Glomerular endothelial cell (primary cell): ENCODE measurements around the gene PPARA. TPM values are rescaled to one million over a fixed set of nuclear protein-coding genes. Genes with fewer than 3 reads are reported as not detected.

Experiments
- DNase-seq: peaks from one replicate; pipeline ENCODE4 v3.0.0-alpha.2; 2011; ENCODE audit warnings: low read depth, low spot score; ENCODE audit errors: extremely low read depth
- total RNA-seq: library from RNA; depleted of rRNA; stranded (reverse); fragments of >200 nt; gene quantifications from 2 replicates; pipeline ENCODE4 v1.2.3, GENCODE V29; 2015

PPARA gene
- total RNA-seq, 1 donor from 2014 or later, result 7.0 TPM

DNA sequence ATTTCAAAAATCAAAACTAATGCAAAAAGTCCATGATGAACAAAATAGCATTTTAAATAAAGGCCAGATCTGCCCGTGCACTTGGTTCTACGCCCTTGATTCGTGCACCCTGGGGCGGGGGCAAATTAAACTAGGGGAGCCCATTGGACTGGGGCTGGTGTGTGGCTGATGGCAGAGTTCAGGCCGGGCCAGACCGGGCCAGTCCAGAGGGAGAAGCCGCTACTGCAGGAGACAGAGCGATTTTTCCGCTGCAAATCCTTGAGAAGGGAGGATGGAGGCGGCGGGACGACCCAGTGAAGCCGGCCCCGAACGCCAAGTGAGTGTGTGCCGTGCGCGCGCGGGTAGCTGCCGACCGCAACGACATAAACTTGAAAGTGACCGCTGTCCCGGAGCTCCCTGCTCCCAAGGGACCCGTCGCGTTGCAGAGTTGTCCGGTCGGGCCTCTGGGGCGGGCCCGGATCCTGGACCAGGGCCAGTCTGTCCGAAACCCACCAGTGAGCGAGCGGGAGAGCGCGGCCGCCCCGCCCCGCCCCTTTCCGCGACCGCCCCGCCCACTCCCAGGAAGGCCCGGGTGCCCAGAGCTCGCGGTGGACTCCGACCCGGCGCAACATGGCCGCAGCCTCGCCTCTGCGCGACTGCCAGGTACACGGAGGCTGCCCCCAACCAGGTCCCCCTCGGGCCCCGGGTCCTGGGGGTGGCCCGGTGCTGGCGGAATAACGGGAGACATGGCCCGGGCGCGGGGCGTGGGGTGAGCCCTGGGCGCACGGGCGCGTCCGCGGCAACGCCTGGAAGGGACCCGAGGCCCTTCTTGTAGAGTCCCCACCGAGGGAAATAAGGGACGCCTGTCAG is 117.3 kb downstream of the PPARA start, which contains the start of gene TTC38:
Gene TTC38 (plus strand): TSS at position 578 of the 849 bp plus-strand sequence. CDS start 32 bp downstream, at position 610.
- DNase-seq, result no peak

DNA sequence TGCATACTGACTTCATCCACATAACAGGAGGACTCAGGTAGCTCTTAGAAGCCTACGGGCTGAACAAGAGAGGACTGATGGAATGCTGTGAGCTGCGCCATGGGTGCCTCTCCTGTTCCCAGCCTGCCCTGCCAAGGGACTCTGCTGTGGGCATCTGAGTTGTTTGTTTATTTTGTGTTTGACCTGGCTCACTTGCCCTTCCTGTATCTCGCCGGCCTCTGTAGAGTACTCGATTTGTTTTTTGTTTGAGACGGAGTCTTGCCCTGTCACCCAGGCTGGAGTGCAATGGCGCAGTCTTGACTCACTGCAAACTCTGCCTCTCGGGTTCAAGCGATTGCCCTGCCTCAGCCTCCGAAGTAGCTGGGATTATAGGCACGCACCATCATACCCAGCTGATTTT is 119.2 kb downstream of the PPARA start:
- DNase-seq, result no peak

DNA sequence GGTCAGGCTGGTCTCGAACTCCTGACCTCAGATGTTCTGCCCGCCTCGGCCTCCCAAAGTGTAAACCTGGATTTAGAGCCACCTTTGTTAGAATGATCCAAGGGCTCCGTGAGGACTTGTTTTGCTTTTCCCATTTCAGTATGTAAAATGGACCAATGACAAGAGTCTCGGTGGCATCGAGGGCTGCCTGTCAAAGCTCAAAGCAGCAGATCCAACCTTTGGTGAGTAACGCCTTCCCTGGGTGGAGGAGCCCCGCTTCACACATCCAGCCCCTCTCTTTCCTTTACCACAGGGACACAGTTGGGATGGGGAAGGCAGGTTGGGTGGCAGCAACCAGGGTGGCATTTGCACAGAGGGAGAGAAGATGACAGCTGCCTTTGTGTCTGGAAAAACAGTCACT is 121.9 kb downstream of the PPARA start:
- no peak for DNase-seq

DNA sequence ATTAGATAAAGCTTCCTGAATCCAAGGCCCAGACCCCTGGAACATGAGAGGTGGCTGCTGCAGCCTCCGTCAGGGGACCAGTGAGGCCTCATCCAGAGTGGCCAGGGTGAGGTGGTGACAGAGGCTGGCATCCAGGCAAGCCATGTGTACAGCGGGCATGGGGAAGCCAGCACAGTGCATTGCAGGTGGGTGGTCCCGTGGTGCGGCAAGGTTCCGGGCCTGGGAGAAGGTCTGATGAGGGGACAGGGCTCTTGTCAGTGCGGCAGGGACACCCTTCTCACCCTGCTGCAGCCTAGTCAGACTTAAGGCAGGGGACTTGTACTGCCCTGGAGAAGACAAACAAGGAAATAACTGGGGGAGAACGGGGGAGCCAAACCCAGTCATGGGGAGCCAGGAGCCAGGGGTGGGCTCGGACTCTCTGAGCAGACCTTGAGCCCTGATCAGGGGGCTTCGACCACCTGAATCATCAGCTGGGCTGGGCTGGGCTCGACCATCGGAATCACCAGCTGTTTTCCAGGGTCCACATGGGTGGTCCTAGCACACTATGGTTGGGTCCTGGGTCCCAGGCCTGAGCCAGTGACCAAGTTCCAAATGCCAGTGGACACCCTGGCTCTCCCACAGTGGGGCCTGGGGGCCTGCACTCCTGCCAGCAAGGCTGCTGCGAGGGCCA is 122.6 kb downstream of the PPARA start:
- no peak for DNase-seq

DNA sequence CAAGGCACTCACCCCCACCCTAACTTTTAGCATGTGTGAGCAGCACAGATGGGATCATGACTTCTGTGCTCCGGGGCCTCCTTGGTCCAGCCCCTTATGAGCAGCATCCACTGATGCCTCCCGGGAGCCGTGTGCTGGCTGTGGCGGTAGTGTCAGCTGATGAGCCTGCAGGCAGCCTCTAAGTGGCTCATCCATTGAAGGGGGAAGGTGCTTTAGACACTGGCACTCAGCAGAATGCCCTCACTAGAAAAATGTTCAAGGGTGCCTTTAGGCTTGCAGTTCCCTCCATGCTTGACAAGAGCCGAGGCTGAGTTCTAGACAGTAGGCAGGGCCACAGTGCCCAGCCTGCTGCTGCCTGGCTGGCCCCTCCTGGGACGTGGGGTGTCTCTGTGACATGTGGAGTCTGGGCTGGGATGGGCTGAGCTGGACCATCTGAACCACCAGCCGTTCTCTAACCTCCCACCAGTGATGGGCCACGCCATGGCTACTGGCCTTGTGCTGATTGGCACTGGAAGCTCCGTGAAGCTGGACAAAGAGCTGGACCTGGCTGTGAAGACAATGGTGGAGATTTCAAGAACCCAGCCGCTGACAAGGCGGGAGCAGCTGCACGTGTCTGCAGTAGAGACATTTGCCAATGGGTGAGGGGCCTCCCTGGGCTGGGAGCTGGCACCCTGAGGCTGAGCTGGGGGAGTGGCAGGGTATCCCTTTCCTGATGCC is 123.3 kb downstream of the PPARA start:
- DNase-seq, result no peak

DNA sequence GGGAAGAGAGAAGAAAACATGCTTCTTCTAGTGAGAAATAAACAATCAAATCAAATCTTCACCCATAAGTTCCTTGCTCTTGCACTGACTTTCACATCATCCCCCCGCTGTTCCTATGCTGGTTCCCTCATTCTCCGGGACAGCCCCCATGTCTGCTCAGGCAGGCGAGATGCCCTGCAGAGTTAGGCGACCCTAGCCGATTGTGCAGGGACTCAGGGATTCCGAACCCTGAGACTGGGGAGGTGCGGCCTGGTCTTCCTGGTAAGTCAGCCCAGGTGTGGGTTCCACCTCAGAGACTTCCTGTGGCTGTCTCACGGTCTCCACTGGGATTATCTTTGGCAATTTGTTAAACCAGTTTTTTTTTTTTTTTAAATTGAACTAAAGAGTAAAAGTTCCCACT is 124.1 kb downstream of the PPARA start:
- DNase-seq, result no peak

DNA sequence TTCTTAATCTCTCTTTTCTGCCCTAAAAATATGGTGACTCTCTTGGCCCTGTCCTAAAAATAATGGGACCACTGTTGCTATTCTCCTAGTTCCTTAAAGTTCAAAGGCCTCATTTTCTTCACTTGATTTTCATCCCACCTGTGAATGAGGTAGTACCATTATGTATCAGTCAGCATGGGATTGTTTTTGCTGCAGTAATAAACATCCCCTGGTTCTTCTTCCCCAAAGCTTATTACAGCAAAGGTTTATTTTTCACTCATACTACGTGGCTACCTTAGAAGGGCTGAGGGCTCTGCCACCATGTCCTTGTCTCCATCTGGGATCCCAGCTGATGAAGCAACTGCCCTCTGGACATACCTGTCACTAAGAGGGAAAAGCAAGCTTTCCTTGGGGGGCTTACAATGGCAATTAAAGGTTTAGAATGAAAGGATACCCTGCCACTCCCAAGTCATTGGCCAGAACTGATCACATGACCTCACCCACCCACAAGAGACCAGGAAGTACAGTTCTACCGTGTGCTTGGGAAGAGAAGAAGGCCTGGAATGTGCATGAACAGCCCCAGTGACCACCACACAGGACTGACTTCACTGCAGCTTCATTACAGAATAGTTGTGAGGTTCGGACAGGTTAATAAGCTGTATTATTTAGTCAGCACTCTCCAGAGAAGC is 125.3 kb downstream of the PPARA start:
- no peak for DNase-seq

DNA sequence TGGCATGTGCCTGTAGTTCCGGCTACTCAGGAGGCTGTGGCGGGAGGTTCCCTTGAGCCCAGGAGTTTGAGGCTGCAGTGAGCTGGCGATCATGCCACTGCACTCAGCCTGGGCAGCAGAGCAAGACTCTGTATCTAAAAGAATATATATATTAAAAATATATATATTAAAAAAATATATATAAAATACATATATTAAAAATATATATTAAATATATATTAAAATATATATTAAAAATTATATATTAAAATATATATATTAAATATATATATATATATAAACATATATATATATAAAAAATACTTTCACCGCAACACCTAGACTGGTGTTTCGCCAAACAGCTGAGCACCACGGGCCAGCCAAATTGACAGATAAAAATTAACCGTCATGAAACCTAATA is 126.2 kb downstream of the PPARA start:
- no peak for DNase-seq

DNA sequence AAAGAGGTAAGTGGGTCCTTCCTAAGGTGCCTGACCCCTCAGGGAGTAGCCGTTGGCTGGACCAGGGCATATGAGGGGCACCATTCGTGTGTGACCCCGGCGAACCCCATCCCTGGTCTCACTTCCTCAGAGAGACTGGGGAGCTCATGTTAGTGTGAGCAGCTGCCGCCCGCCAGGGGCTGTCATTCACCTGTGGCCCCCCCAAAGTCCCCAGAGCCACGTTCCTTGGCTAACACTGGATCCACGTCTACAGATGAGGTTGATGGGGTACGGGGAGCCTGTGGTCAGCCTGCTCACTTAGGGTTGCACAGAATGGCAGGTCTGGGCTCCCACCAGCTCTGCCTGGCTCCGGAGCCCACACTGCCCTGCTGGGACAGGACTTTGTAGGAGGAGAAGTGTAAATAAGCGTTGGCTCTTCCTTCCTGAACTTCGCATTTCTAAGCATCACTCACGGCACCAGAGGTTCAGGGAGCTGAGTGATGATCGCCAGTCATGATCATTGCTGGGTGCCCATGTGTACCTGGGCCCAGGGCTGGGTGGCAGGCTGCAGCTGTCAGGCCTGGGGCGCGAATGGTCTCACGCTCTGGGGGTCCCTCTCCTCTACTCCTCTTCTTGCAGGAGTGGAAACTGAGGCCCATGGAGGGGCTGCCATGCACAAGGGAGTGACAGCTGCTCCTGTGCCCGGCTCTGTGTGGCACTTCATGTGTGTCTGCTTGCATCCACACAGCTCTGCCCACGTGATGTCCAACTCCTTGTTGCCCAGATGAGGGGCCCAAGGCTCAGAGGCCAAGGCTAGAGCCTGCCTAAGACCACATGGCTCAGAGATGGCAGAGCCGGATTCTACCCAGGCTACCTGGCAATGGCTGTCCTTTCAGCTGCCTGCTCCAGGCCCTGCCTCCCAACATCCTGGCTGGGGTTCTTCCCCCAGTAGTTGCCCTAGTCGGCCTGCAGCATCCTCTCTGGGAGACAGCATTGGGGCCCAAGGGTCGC is 128.6 kb downstream of the PPARA start:
- no peak for DNase-seq

DNA sequence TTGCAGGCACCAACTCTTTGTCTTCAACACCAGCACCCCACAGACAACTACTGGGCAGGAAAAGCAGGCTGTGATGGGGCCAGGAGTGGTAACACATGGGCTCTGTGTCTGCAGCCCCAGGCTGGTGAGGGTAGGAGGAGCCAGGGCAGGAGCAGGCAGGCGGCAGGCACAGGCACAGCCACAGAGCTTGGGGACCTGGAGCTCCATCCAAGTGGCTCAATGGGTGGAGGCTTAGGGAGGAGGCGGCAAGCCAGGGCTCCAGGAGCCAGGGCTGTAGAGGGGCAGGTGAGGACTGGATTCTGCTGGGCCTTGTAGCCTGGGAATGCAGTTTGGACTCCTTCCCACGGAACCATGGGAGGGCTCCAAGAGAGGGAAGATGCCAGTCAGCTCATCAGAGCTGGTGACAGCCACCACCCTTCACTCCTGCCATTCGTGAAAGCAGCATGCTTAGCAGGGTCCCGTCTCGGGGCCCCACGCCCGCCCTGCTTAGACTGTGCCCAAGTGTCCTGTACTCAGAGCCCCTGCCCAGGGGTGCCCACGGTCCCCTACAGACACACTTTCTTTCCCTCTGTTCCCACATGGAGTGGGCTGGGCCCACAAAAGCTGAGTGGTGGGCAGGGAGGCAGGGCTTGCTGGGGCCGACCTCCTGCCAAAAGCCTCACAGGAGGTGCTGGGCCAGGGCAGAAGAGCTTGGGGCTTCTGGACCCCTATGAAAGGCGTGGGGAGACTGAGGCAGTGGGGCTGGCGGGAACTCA is 129.9 kb downstream of the PPARA start:
- DNase-seq, result no peak

DNA sequence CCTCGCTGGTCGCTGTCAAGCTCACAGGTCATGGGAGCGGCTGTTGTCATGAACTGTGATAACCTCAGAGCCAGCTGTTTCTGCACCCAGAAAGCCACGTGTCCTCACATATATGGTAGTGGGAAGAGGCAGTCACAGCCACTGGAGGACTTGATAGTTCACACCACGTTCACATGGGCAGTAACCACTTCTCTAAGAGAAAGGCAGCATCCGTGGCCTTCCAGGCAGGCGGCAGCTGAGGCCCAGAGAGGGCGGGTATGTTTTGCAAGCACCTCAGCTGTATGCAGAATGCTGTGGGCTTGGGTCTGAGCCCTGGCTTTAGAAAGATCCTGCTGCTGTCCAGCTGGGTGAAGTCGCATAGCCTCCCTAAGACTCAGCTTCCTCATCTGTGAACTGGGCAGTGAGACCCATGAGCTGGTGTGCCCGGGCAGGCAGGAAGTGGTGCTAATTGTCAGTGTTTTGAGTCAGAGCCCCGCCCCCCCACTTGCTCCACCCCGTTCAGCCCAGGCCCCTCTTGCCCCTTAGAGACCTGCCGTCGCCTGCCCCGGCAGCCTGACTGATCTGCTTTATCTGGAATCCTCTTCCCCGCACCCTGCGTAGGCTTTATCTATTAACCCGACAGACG is 130.8 kb downstream of the PPARA start:
- DNase-seq, result no peak

DNA sequence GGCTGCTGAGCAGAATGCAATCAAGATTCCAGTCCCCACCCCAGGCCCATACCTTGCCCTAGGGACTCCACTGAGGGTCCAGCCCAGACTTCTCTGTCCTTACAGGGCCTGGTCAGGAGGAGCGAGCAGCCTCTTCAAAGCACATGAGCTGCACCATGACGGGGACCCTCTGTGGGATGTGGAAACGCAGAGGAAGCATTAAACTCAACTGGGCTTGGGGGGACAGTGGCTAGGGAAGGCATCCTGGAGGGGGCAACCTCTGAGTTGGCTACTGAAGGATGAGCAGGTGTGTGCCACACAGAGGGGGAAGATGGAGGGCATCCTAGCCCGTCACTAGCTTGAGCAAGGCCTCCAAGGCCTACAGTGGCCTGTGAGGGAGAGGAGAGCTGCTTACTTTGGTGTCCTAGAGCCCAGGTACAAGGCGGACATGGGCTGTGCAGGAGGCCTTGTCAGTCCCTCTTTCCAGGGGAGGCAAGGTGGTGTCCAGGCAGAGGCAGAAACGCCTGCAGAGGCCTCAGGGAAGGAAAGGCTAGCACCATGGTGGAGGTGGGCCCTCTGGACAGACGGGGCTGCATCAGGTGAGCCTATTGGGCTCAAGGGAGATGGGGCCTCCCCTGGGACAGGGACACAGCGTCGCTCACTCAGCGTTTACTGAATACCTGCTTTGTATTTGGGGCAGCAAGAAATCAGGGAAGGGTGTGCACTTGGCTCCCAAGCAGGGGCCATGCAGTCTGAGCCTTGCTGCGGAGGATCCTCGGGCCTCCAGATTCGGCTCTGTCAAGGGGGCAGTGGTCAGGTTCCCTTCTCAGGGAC is 131.7 kb downstream of the PPARA start:
- DNase-seq, result no peak

DNA sequence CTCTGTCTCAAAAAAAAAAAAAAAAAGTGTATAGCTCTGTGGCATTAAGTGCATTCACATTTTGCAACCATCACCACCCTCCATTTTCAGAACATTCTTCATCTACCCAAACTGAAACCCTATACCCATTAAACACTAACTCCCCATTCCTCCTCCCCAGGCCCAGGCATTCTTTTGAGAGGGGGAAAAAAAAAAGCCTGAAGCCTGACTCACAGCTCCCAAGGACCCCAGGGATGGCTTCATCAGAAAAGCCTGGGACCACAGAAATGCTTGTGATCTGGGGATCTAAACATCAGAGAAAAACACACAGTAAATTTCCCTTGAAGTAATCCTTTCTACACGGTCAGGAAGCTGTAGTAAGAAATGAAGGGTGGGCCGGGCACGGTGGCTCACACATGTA is 135.7 kb downstream of the PPARA start:
- DNase-seq, result no peak

DNA sequence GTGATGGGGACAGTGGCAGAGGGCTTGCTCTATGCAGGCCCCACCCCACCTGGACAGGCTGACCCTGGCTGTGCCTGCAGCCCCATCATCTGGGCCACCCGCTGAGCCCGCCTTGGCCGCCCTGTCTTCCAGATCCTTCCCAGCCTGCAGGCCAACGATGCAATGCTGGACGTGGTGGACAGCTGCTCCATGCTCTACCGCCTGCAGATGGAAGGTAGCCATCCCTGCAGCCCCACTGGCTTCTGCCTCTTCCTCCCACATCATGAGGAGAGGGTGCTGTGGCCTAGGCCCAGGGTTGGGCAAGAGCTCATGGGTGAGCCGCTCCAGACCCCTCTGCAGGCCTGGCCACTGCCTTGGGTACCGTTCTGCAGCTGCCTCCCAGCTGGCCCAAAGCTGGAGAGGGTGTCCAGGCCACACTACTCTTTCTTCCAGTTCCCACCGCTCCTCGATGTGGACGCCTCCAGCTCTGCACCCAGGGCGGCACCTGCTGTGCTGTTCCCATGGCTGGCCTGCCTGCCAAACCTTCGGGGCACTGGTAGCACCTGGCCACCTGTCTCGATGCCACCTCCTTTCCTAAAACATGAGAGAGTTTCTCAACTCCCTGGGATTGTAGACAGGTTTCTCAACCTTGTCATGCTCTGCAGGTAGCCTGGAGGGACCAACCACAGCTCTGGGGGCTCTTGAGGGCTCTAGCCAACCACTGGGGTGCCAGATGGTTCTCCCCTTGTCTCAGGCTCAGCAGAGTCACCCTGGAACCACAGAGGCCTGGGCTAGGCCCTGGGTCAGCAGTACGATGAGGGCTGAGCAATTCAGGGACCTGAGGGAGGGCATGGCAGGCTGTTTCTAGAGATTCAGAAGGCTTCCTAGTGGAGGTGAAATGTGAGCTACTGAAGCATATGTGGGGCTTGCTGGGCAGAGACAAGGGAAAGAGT is 136.9 kb downstream of the PPARA start:
- DNase-seq, result no peak

DNA sequence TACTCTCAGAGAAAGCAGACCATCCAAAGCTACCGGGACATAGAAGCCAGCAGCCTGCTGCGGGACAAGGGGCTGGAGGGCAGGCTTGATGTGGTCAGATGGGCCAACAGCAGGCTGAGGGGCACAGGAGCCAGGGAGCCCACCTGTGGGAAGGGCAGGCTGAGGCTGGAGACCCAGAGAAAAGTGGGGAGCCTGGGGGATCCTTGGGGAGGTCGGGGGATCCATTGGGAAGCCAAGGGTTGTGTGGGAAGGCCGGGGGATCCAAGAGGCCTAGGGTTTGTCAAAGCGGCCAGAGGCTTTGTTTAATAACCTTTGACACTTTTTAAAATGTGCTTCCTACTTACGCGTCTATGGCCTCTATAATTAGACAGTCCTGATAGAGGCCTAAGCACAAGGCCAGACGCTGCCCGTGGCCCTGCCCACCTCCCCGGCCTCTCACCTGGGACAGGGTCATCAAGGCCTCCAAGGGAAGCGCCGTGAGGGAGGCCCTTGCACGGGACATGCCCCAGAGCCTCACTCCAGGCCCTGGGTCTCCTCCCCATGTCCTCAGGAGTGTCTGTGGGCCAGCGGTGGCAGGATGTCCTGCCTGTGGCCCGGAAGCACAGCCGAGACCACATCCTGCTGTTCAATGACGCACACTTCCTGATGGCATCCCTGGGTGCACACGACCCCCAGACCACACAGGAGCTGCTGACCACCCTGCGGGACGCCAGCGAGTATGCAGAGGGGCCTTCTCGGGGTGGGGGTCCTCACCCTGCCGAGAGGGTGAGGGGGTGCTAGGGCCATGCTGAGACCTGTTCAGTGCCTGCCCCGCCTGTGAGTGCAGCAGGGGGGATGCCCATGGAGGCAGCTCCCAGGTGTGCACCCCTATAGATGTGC is 137.8 kb downstream of the PPARA start:
- no peak for DNase-seq

DNA sequence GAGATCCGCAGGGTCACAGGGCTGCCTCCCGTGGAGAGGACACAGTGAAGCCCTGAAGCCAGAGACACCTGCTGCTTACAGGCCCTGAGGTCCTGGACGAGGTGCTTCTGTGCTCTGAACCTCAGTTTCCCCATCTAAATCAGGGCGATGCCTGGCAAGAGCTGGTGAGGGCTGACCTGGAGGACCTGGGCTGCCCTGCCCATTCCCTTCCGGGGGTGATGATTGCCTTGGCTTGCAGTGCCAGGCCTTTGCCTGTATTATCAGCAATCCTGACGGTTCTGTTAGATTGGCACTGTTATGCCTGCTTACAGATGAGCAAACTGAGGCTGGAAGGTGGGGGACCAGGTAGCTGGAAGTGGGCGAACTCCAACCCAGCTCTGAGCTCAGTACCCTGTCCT is 138.5 kb downstream of the PPARA start:
- DNase-seq, result no peak
